Activated T-cell treated with anti-CD3 and anti-CD28 coated beads for 24 hours (primary cell): ENCODE measurements around the gene ARID4B.
A peak's percentile ranks its signal among the peaks of the same experiment; 100 is the strongest.
"Not testable (repeated sequence)": the region's sequence is repeated elsewhere in the genome, so short reads cannot be mapped to it uniquely, and the experiment has no call there.

Experiments used
- DNase-seq: peaks from one replicate; pipeline ENCODE4 v3.0.0-alpha.2; 2020; ENCODE audit warnings: low read depth

Gene ARID4B

GRCh38 chr1:235327559-235328270, at the start of gene ARID4B:
Gene ARID4B (minus strand): TSS chr1:235328179. CDS start chr1:235326919, 1,260 bp downstream.
- peak; percentile 27 for DNase-seq

GRCh38 chr1:235375919-235376605, 48.1 kb upstream of the ARID4B start:
- DNase-seq, result no peak

GRCh38 chr1:235369802-235370201, 41.8 kb upstream of the ARID4B start:
- no peak for DNase-seq

GRCh38 chr1:235368428-235368827, 40.4 kb upstream of the ARID4B start:
- no peak for DNase-seq

GRCh38 chr1:235367000-235367908, 39.3 kb upstream of the ARID4B start, which contains the start of gene TBCE:
Gene TBCE (plus strand): TSS chr1:235367427. CDS start chr1:235380050, 12,623 bp downstream.
- peak; percentile 87 for DNase-seq

- peak; percentile 14 for DNase-seq
Observed at GRCh38 chr1:235366286-235366685, 38.3 kb upstream of the ARID4B start.

- DNase-seq, result not testable (repeated sequence)
Observed at GRCh38 chr1:235364189-235364588, 36.2 kb upstream of the ARID4B start.

GRCh38 chr1:235358899-235359298, 30.9 kb upstream of the ARID4B start:
- DNase-seq, result no peak

- no peak for DNase-seq
Observed at GRCh38 chr1:235357485-235358373, 29.8 kb upstream of the ARID4B start.

- no peak for DNase-seq
Observed at GRCh38 chr1:235351898-235352297, 23.9 kb upstream of the ARID4B start.

- DNase-seq, result no peak
Observed at GRCh38 chr1:235351441-235351840, 23.5 kb upstream of the ARID4B start.

GRCh38 chr1:235343726-235344125, 15.7 kb upstream of the ARID4B start:
- no peak for DNase-seq

GRCh38 chr1:235342471-235342870, 14.5 kb upstream of the ARID4B start:
- DNase-seq, result no peak

- DNase-seq, result no peak
Observed at GRCh38 chr1:235342039-235342438, 14.1 kb upstream of the ARID4B start.

- no peak for DNase-seq
Observed at GRCh38 chr1:235341334-235341733, 13.4 kb upstream of the ARID4B start.

GRCh38 chr1:235339746-235340145, 11.8 kb upstream of the ARID4B start:
- DNase-seq, result no peak

- no peak for DNase-seq
Observed at GRCh38 chr1:235336903-235337302, 8.9 kb upstream of the ARID4B start.

GRCh38 chr1:235331401-235331800, 3.4 kb upstream of the ARID4B start:
- DNase-seq, result no peak

- no peak for DNase-seq
Observed at GRCh38 chr1:235330918-235331285, 2.9 kb upstream of the ARID4B start.

- peak; percentile 35 for DNase-seq
Observed at GRCh38 chr1:235329139-235329902, 1.3 kb upstream of the ARID4B start.
